ENCODE data around the gene CD300LB.
"Not testable (repeated sequence)": the region's sequence is repeated elsewhere in the genome, so short reads cannot be mapped to it uniquely, and the experiment has no call there.

Gene CD300LB

DNA sequence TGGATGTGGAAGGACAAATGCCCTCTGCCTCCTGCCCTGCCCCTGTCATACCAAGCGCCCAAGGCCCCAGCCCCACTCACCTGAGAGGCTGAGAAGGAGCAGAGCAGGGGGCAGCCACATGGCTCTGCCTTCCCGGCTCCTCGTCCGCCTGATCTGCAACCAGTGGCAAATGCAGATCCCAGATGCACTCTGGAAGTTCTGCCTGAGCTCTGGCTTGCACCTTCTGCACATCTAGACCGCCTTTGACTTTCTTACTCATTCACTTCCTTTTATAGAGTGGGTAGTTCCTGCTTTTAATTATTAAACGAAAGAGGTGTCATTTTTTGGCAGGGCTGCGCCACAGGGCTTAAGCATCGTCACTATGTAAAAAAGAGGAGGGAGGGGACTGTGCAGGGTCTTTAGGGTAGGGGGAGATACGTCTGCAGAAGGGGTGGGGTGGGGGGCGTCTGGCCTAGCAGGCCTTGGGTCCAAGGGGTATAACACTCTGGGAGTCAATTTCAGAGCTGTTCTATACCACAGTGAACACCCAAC lies at the start of gene CD300LB:
Gene CD300LB (minus strand): TSS at position 245 of the 531 bp plus-strand sequence. CDS start 125 bp downstream, at position 120.
- H3K4me3 ChIP-seq = no peak within 1 kb of the TSS
- no peaks in the 10 kb centered on the region for H3K4me1 ChIP-seq
- H3K27ac ChIP-seq = no peak within 1 kb of the TSS
- intact Hi-C loops (cut with DNase I; ENCODE audit: low total_unique reads) = no loop called here
- peak in 1 of 2 donors; percentile 57 for DNase-seq
- H3K9me3 ChIP-seq = no peaks in the 10 kb centered on the region
- peaks cover 0 to 5% of the 10 kb centered on the region in 2 donors for H3K27me3 ChIP-seq
- TF ChIP-seq, protein P1, sequence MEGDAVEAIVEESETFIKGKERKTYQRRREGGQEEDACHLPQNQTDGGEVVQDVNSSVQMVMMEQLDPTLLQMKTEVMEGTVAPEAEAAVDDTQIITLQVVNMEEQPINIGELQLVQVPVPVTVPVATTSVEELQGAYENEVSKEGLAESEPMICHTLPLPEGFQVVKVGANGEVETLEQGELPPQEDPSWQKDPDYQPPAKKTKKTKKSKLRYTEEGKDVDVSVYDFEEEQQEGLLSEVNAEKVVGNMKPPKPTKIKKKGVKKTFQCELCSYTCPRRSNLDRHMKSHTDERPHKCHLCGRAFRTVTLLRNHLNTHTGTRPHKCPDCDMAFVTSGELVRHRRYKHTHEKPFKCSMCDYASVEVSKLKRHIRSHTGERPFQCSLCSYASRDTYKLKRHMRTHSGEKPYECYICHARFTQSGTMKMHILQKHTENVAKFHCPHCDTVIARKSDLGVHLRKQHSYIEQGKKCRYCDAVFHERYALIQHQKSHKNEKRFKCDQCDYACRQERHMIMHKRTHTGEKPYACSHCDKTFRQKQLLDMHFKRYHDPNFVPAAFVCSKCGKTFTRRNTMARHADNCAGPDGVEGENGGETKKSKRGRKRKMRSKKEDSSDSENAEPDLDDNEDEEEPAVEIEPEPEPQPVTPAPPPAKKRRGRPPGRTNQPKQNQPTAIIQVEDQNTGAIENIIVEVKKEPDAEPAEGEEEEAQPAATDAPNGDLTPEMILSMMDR (IDR thresholded peaks at IDR 0.05) = no peak
- no peaks in the 10 kb centered on the region for H3K36me3 ChIP-seq

DNA sequence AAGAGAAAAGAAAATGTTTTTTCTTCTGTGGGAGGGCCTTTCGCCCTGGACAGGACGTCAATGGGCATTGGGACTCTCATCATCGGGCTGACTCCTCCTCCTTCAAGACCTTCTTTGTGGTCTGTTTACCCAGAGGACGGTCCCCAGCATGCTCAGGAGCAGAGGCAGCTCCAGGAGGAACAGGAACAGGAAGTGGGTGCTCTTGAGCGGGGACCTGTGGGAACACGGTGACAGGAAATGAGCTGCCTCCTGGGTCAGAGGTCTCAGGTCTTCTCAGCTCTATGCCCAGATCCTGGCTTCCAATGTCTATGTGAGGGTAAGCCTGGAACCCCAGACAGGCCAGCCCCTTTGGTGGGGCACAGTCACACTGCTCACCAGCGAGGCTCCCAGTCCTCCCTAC lies 48.6 kb upstream of the CD300LB start:
- intact Hi-C loops (cut with DNase I; ENCODE audit: low total_unique reads) = no loop called here
- no peak overlapping the region for H3K4me3 ChIP-seq
- peaks cover 0 to 4% of the 10 kb centered on the region in 2 donors for H3K27me3 ChIP-seq

DNA sequence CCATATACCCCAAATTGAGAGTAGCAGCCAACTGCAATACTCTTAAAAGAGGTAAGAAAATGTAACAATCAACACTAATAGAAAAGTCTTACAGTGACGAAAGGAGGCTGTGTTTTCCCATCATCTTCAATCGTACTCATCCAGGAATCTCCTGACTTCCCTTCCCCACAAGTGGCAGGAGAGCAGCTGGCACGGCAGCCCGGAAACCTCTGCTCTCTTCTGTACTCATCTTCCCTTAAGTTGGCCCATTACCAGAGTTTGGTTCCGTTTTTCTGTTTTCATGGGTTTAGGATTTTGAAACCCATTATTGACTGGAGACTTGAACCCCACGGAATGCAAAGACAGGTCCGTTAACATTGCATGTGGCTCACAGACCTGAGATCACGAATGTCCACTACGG lies 47.7 kb upstream of the CD300LB start:
- Histone ChIP-seq H3K9me3 (no peaks in the 10 kb centered on the region), H3K4me1 (no peaks in the 10 kb centered on the region), H3K36me3 (no peaks in the 10 kb centered on the region), H3K27me3 (peaks cover 0 to 4% of the 10 kb centered on the region in 2 donors), H3K4me3 (no peak overlapping the region), H3K27ac (no peak overlapping the region)
- TF ChIP-seq, protein P1 (IDR thresholded peaks at IDR 0.05) = no peak
- no peak for DNase-seq
- intact Hi-C loops (cut with DNase I; ENCODE audit: low total_unique reads) = no loop called here

More for the DNA sequence above, 48.6 kb upstream of the CD300LB start:
- H3K9me3 ChIP-seq = no peaks in the 10 kb centered on the region
- TF ChIP-seq, protein P1 (IDR thresholded peaks at IDR 0.05) = no peak
- no peaks in the 10 kb centered on the region for H3K36me3 ChIP-seq
- H3K4me1 ChIP-seq = no peaks in the 10 kb centered on the region
- no peak overlapping the region for H3K27ac ChIP-seq
- DNase-seq = no peak

DNA sequence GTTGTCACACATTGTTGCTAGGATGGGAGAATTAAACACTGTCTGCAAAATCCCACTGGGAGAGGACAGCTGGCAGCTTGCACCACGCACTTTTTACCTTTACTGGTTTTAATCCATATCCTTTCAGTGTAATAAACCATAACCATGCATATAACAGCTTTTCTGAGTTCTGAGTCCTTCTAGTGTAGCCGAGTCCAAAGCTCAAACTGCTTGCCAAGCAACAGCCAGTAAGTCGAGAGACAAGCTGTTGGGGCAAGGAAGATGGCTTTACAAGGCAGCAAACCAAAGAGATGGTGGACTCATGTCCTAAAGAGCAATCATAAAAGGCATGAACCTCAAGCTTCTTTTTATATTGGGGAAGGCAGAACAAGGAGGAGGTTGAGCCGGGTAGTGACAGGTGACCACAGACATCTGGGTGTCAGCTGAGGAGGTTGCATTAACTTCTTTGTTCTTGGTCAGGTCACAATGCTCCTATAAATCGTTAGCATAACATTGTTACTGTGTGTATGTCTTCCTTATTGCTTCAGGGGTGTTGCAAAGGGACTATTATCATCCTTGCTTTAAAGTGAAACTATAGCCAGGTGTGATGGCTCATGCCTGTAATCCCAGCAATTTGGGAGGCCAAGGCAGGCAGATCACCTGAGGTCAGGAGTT lies 43.3 kb upstream of the CD300LB start:
- TF ChIP-seq, protein P1 (IDR thresholded peaks at IDR 0.05) = no peak
- intact Hi-C loops (cut with DNase I; ENCODE audit: low total_unique reads) = no loop called here
- H3K4me1 ChIP-seq = no peaks in the 10 kb centered on the region
- H3K4me3 ChIP-seq = no peak overlapping the region
- H3K27ac ChIP-seq = no peak overlapping the region
- H3K27me3 ChIP-seq = peaks cover 0 to 11% of the 10 kb centered on the region in 2 donors
- DNase-seq = no peak
- H3K36me3 ChIP-seq = no peaks in the 10 kb centered on the region
- no peaks in the 10 kb centered on the region for H3K9me3 ChIP-seq

DNA sequence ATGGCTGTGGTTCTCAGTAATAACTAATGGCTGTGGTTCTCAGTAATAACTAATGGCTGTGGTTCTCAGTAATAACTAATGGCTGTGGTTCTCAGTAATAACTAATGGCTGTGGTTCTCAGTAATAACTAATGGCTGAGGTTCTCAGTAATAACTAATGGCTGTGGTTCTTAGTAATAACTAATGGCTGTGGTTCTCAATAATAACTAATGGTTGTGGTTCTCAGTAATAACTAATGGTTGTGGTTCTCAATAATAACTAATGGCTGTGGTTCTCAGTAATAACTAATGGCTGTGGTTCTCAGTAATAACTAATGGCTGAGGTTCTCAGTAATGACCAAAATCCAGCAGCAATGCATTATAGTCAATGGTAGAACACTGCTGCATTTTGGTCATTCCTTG lies 42.4 kb upstream of the CD300LB start:
- H3K27me3 ChIP-seq; intact Hi-C loops (cut with DNase I; ENCODE audit: low total_unique reads); H3K36me3 ChIP-seq; H3K9me3 ChIP-seq; H3K27ac ChIP-seq; H3K4me1 ChIP-seq; DNase-seq; H3K4me3 ChIP-seq: not testable (repeated sequence)

DNA sequence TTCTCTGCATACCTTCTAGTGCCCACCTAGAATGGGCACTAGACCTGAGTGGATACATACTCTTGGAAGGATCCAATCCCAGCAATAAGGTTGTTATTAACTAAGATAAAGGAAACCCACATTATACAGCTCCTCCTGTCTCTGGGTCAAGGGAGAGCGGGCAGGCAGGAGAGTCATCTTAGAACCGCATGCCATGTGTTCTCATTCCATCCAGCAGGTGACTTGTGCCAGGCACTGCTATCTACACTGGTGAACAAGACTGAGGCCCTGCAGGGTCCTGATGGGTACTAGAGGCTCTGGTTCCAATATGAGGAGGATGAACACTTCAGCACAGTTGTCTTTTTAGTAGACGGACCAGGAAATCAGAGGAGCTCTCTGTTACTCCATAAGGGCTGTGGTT lies 41.9 kb upstream of the CD300LB start:
- TF ChIP-seq, protein P1 (IDR thresholded peaks at IDR 0.05) = no peak
- Histone ChIP-seq H3K36me3 (no peaks in the 10 kb centered on the region), H3K27ac (no peak overlapping the region), H3K4me3 (no peak overlapping the region), H3K4me1 (no peaks in the 10 kb centered on the region), H3K9me3 (no peaks in the 10 kb centered on the region), H3K27me3 (peaks cover 0 to 7% of the 10 kb centered on the region in 2 donors)
- no peak for DNase-seq
- intact Hi-C loops (cut with DNase I; ENCODE audit: low total_unique reads) = no loop called here

Measured in tibial artery (tissue), 4 donors.